Right atrium auricular region (tissue), 2 donors: ENCODE measurements around the gene NEMP1. TPM values are rescaled to one million over a fixed set of nuclear protein-coding genes. Genes with fewer than 3 reads are reported as not detected.

Source experiments
- DNase-seq: peaks from one replicate; pipeline ENCODE4 v3.0.0-alpha.2; 2019; ENCODE audit warnings: low spot score
- H3K27ac ChIP-seq, 2 donors: fragments of 200-600 bp; sonication (generic); 1 replicate in 1 of 2; 2 replicates in 1 of 2; pipeline ENCODE4 v1.5.1; 2016 to 2019
- H3K27me3 ChIP-seq, 2 donors: fragments of 200-600 bp; sonication (generic); one replicate each; pipeline versions ENCODE4 v1.5.1 to v1.6.0; 2017 to 2019
- H3K36me3 ChIP-seq: fragments of 200-600 bp; sonication (generic); one replicate; pipeline ENCODE4 v1.5.1; 2016
- H3K4me1 ChIP-seq, 2 donors: fragments of 200-600 bp; sonication (generic); one replicate each; pipeline versions ENCODE4 v1.5.1 to v1.6.0; 2017 to 2019
- H3K4me3 ChIP-seq, 2 donors: fragments of 200-600 bp; sonication (generic); 1 replicate in 1 of 2; 2 replicates in 1 of 2; pipeline ENCODE4 v1.5.1; 2017 to 2019; ENCODE audit warnings: mild to moderate bottlenecking in 1 of 2, moderate library complexity in 1 of 2
- H3K9me3 ChIP-seq, 2 donors: fragments of 200-600 bp; sonication (generic); one replicate each; pipeline ENCODE4 v1.5.1; 2019
- total RNA-seq, 2 donors: library from RNA; depleted of rRNA; stranded (reverse); fragments of >200 nt; gene quantifications; one replicate each; pipeline ENCODE4 v1.1.0, GENCODE V29; 2016
- TF ChIP-seq, protein P1 (sequence below), 2 donors: fragments of 200-600 bp; sonication (generic); IDR thresholded peaks; one replicate each; pipeline ENCODE4 v1.5.1; 2019; ENCODE audit warnings: antibody characterized with exemption in 2 of 2

Gene NEMP1
- total RNA-seq, 2 donors from 2014 or later, result 1.9 to 2.2 TPM

DNA sequence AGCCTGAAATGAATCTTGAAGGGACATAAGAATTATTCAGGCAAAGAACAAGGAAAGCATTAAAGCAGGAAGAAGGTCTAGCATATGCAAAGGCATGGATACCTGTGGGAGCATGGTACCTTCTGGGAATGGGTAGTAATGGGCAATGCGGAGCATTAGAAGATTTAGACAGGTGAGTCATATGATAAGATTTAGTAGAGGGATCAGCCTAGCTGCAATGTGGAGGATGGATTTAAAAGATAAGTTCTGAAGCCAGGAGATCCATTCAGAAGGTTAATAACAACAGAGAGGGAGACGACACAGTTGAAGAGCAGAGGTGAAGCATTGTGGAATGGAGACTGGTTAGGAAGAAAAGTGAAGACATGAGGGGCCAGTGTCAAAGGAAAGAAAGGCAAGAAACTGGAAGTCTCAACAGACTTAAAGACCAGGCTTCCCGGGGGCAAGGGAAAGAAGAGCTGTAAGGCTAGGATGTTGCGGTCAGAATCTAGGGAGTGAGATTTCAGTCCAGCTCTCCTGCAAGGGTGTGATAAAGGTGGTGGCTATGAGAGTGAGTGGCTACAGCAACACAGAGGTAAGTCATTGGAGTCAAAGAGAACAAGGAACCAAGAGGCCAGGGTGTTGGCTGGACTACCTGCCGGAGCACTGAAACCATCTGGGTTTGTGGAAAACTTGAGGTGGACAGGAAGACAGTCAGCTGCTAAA, 38.1 kb upstream of the NEMP1 start:
- no peak overlapping the region for H3K4me3 ChIP-seq
- H3K27ac ChIP-seq, result no peak overlapping the region
- DNase-seq, result no peak
- TF ChIP-seq, protein P1, sequence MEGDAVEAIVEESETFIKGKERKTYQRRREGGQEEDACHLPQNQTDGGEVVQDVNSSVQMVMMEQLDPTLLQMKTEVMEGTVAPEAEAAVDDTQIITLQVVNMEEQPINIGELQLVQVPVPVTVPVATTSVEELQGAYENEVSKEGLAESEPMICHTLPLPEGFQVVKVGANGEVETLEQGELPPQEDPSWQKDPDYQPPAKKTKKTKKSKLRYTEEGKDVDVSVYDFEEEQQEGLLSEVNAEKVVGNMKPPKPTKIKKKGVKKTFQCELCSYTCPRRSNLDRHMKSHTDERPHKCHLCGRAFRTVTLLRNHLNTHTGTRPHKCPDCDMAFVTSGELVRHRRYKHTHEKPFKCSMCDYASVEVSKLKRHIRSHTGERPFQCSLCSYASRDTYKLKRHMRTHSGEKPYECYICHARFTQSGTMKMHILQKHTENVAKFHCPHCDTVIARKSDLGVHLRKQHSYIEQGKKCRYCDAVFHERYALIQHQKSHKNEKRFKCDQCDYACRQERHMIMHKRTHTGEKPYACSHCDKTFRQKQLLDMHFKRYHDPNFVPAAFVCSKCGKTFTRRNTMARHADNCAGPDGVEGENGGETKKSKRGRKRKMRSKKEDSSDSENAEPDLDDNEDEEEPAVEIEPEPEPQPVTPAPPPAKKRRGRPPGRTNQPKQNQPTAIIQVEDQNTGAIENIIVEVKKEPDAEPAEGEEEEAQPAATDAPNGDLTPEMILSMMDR (IDR thresholded peaks at IDR 0.05), result no peak
- no peaks in the 10 kb centered on the region for H3K27me3 ChIP-seq
- H3K9me3 ChIP-seq, result no peaks in the 10 kb centered on the region
- H3K36me3 ChIP-seq, result no peaks in the 10 kb centered on the region
- peaks cover 0 to 13% of the 10 kb centered on the region in 2 donors for H3K4me1 ChIP-seq

DNA sequence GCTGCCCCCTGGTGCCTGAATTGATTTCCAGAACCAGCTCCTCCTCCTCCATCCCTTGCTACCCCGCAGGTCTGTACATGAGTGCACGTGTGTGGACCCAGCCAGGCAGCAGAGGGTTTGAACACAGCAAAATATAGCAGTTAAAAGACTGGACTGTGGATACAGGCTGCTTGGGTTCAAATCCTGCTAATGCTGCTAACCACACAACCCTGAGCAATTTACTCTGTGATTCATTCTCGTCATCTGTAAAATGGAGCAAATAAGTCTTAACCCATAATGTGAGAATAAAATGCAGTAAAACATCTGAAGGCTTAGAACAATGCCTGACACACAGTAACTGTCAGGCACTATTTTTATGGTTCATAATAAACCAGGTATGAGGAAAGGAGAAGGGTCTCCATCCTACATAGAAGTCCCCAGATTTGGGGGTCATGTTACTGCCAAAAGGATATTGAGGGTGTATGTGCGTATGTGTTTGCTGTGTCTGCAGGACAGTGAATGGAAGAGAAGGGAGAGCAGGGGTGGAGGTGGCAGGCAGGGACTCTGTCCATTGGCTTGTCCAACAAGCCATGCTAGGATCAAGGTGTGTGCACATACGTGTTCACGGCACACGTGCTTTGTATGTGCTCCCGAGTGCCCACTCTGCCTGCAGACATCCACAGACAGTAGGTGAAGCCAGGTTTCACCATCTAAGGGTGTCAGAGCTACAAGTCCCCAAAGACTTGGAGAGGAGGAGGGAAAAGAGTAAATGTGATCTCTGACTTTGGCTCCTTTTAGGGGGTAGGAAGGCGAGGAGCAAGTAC, 34.1 kb upstream of the NEMP1 start:
- no peak for DNase-seq
- Histone ChIP-seq H3K9me3 (no peaks in the 10 kb centered on the region), H3K4me1 (peaks cover 0 to 23% of the 10 kb centered on the region in 2 donors), H3K27ac (peak overlapping the region; percentile 97 to 98), H3K4me3 (peak overlapping the region; percentile 66 to 73), H3K27me3 (no peaks in the 10 kb centered on the region), H3K36me3 (peaks cover 4% of the 10 kb centered on the region)
- TF ChIP-seq, protein P1 (IDR thresholded peaks at IDR 0.05), result peak; percentile 78 to 90

DNA sequence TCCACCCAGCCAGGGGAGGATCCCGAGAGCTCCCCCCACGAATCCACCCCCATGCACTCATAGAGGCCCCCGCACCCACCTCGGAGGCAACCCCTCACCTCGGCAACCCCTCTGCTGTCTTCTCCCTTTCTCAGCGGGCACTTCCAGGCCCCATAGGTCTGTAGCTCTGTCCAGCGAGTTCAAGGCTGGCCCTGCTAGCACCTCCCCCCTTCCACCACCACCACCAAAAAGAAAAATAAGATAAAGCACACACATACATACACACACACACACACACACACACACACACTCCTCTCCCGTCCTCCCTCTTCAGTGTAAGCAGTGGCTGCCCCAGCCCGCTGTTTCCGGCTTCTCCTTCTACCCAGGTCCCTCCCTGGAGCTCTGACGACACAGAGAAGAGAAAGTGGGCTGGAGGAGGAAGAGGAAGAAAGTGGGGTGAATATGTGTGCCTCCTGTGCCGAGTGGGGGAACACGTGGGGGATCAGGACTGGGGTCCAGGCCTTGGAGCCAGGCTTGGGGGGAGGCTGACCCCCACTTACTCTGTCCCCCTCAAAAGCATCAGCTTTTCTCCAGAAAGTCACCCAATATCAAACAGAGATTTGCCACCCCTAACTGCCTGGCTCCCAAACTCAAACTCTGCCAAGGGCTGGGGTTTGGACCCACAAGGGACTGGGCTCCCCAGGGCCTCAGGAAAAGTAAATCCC, 32.6 kb upstream of the NEMP1 start, which contains the start of gene STAT6:
Gene STAT6, minus strand, starts transcription at position 332 of the 704 bp plus-strand sequence. CDS start 3,084 bp downstream, outside the sequence.
- peaks cover 0 to 29% of the 10 kb centered on the region in 2 donors for H3K4me1 ChIP-seq

DNA sequence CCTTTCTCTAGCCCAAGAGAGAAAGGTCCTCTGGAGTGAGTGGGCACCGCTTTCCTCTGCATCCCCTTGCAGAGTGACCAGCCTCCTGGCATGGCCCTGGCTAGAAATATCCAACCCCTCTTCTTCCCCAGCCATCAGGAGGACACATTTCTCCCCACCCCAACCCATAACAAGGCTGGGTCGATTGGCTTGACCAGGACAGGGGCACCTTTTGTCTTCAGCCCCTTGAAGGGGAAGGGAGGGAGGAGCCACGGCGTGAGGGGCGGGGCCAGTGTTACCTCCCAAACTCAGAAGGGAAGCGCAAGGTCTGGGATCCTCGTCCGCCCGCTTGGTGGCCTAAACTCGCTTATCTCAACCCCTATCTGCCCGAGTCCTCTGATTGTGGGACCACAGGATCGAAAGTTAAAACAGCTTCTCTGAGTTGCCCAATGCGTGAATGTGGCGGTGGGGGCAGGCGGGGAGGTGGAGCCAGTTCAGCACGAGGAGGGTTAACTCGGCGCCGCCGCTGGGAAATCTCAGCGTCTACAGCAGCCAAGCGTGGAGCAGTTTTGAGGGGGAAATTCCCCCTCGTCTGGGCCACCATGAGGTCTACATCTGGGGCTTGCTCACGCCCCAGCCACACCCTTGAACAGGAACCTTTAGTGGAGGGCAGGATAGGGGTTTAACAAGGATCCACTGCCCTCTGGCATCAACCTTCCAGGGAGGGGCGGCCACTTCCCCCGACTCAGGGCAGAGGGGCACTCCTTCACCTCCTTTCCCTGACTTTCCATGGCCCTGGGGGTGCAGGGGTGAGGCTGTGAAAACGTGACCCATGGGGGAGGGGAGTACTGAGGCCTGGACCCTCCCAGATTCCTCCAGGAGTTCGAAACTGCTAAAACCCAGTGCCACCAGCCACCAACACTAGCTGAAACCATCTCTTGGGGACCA, 31.8 kb upstream of the NEMP1 start:
- no peak for DNase-seq
- H3K27ac ChIP-seq, result peak overlapping the region; percentile 97 to 98
- H3K27me3 ChIP-seq, result no peaks in the 10 kb centered on the region
- H3K4me1 ChIP-seq, result peaks cover 0 to 33% of the 10 kb centered on the region in 2 donors
- H3K4me3 ChIP-seq, result peak overlapping the region; percentile 66 to 73
- no peaks in the 10 kb centered on the region for H3K9me3 ChIP-seq
- H3K36me3 ChIP-seq, result peaks cover 26% of the 10 kb centered on the region
- TF ChIP-seq, protein P1 (IDR thresholded peaks at IDR 0.05), result no peak

More for the DNA sequence above, 32.6 kb upstream of the NEMP1 start, which contains the start of gene STAT6:
- Histone ChIP-seq H3K9me3 (no peaks in the 10 kb centered on the region), H3K4me3 (peak within 1 kb of the TSS; percentile 66 to 73), H3K36me3 (peaks cover 18% of the 10 kb centered on the region), H3K27me3 (no peaks in the 10 kb centered on the region), H3K27ac (peak within 1 kb of the TSS; percentile 97 to 98)
- TF ChIP-seq, protein P1 (IDR thresholded peaks at IDR 0.05), result no peak
- DNase-seq, result peak; percentile 85
